Testis (tissue), 3 donors: Measurements from ENCODE around the gene TOE1. TPM values are rescaled to one million over a fixed set of nuclear protein-coding genes. Genes with fewer than 3 reads are reported as not detected.
"Not testable (repeated sequence)": the region's sequence is repeated elsewhere in the genome, so short reads cannot be mapped to it uniquely, and the experiment has no call there.

Experiments
- DNase-seq: peaks from one replicate; pipeline ENCODE4 v3.0.0-alpha.2; 2019
- H3K27ac ChIP-seq, 2 donors: fragments of 200-600 bp; sonication (generic); one replicate each; pipeline ENCODE4 v1.5.1; 2019
- H3K27me3 ChIP-seq: fragments of 200-600 bp; sonication (generic); one replicate; pipeline ENCODE4 v1.5.1; 2019
- H3K36me3 ChIP-seq: fragments of 200-600 bp; sonication (generic); one replicate; pipeline ENCODE4 v1.5.1; 2017; ENCODE audit warnings: low read depth; ENCODE audit errors: missing control alignments
- H3K4me1 ChIP-seq: fragments of 200-600 bp; sonication (generic); one replicate; pipeline ENCODE4 v1.5.1; 2019
- H3K4me3 ChIP-seq, 2 donors: fragments of 200-600 bp; sonication (generic); one replicate each; pipeline ENCODE4 v1.5.1; 2017 to 2019
- H3K9me3 ChIP-seq: fragments of 200-600 bp; sonication (generic); one replicate; pipeline ENCODE4 v1.5.1; 2017
- CTCF ChIP-seq, 3 experiments: fragments of 450-650 bp in 2 of 3; fragments of 200-600 bp in 1 of 3; sonication (generic) in 1 of 3; IDR thresholded peaks; one replicate each; pipeline ENCODE4 v1.5.1; 2016 to 2019; ENCODE audit warnings: antibody characterized with exemption in 3 of 3, mild to moderate bottlenecking in 2 of 3, moderate library complexity in 1 of 3
- POLR2A ChIP-seq: fragments of 450-650 bp; IDR thresholded peaks from one replicate; pipeline ENCODE4 v1.6.1; 2017; ENCODE audit warnings: antibody characterized with exemption, mild to moderate bottlenecking, moderate library complexity
- WGBS, 2 donors: methylation state at CpG; one replicate each; pipeline ENCODE4 v1.1.5; 2018; 5-methylcytosine and 5-hydroxymethylcytosine counted together
- intact Hi-C: fragments of 100-400 bp; cut with DNase I; formaldehyde crosslinking; loops from one replicate; pipeline ENCODE4 v1.15.1; 2023; ENCODE audit warnings: low total_unique reads
- polyA plus RNA-seq: library from polyadenylated mRNA; stranded (reverse); fragments of 350-450 nt; fragmentation: Illumina TruSeq; extraction: RNeasy Lipid Tissue Mini Kit (QIAGEN cat#74804); gene quantifications from one replicate; pipeline ENCODE4 v1.2.3, GENCODE V29; 2014; ENCODE audit warnings: low read depth, low replicate concordance; ENCODE audit not compliant: insufficient read depth
- total RNA-seq, 2 donors: library from RNA; depleted of rRNA; stranded (reverse); fragments of >200 nt; gene quantifications; one replicate each; pipeline ENCODE4 v1.2.3, GENCODE V29; 2016

TOE1 gene
- total and polyA plus RNA-seq, 3 donors from 2014 or later = 16.3 to 48.3 (median 25.1) TPM

DNA sequence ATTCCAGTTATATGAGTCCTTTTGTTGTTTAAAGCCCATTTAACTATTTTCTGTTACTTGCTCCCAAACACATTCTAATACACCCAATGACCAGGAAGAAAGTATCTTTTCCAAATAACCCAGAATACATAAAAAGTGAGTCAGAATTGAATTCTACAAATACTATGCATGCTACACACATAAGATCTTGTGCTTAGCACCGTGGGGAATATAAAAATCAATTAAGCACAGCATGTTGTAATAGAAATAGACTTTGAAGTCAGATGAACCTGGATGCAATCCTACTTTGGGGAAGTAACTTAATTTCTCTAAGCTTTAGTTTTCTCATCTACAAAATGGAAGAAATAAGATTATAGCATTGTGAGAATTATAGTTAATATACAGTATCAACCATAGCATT, 40.8 kb downstream of the TOE1 start:
- TF ChIP-seq POLR2A (no peak), CTCF (IDR thresholded peaks at IDR 0.05) (no peak)
- no peak for DNase-seq
- no peaks in the 10 kb centered on the region for H3K4me1 ChIP-seq
- H3K36me3 ChIP-seq = no peaks in the 10 kb centered on the region
- 90 to 96% methylated on average over 1 of the region's 1 CpG for WGBS, 2 donors
- no peak overlapping the region for H3K4me3 ChIP-seq
- H3K9me3 ChIP-seq = no peaks in the 10 kb centered on the region
- intact Hi-C loops = no loop called here
- H3K27ac ChIP-seq = no peak overlapping the region
- no peaks in the 10 kb centered on the region for H3K27me3 ChIP-seq

DNA sequence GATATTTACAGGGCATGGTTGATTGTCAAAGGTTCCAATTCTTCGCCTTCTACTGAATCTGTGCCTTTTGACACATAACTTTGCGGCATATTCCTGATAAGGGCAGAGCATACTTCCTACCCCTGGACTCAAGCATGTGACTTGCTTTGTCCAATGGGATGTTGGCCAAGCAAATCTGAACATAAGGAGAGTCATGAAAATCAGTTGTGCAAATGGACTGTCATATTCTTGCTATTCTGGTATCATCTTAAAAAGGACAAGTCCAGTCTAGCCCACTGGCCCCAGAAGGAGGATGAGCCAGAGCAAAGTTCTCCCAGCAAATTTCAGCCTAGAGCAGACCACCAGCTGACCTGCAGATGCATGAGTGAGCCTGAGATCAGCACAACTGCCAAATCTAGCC, 41.3 kb downstream of the TOE1 start:
- intact Hi-C loops = no loop called here
- Histone ChIP-seq H3K9me3 (no peaks in the 10 kb centered on the region), H3K36me3 (no peaks in the 10 kb centered on the region), H3K4me3 (no peak overlapping the region), H3K27ac (no peak overlapping the region), H3K4me1 (no peaks in the 10 kb centered on the region), H3K27me3 (no peaks in the 10 kb centered on the region)
- DNase-seq = no peak
- TF ChIP-seq POLR2A = no peak
- TF ChIP-seq CTCF (IDR thresholded peaks at IDR 0.05) = no peak
- WGBS, 2 donors = 91 to 92% methylated on average over 2 of the region's 2 CpGs

DNA sequence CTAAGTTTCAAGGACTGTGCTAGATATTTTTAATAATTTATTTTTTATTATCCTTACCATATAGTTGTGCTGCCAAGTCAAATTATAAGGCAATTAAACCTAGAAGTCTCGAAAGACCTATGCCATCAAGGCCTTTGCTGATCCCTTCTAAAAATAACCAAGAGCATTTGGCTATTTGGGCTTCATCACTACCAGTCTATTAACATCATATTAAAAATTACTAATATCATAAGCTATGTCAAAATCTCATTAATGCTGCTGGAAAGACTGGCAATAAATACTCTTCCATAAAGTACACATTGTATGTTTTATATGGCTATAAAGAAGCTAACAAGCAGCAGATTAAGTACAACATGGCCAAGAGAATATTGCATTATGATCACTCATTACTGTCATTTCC, 43.2 kb downstream of the TOE1 start:
- H3K4me1 ChIP-seq = no peaks in the 10 kb centered on the region
- intact Hi-C loops = no loop called here
- H3K4me3 ChIP-seq = no peak overlapping the region
- no peak for TF ChIP-seq CTCF (IDR thresholded peaks at IDR 0.05)
- no peak for TF ChIP-seq POLR2A
- H3K27me3 ChIP-seq = no peaks in the 10 kb centered on the region
- H3K36me3 ChIP-seq = no peaks in the 10 kb centered on the region
- WGBS, 2 donors = 72 to 76% methylated on average over 1 of the region's 1 CpG
- DNase-seq = no peak
- no peak overlapping the region for H3K27ac ChIP-seq
- H3K9me3 ChIP-seq = no peaks in the 10 kb centered on the region

DNA sequence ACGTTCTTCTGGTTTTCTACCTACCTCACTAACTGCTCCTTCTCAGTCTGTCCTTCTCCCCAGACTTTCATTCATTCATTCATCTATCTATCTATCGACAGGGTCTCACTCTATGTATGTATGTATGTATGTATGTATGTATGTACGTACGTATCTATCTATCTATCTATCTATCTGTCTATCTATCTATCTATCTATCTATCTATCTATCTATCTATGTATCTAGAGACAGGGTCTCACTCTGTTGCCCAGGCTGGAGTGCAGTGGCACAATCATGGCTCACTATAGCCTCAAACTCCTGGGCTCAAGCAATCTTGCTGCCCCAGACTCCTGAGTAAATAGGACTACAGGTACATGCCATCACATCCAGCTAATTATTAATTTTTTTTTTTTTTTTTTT, 44.2 kb downstream of the TOE1 start:
- H3K4me3 ChIP-seq, DNase-seq, H3K4me1 ChIP-seq, H3K9me3 ChIP-seq, H3K27me3 ChIP-seq, intact Hi-C loops, H3K36me3 ChIP-seq, H3K27ac ChIP-seq: not testable (repeated sequence)
- 81 to 99% methylated on average over 4 of the region's 4 CpGs for WGBS, 2 donors

DNA sequence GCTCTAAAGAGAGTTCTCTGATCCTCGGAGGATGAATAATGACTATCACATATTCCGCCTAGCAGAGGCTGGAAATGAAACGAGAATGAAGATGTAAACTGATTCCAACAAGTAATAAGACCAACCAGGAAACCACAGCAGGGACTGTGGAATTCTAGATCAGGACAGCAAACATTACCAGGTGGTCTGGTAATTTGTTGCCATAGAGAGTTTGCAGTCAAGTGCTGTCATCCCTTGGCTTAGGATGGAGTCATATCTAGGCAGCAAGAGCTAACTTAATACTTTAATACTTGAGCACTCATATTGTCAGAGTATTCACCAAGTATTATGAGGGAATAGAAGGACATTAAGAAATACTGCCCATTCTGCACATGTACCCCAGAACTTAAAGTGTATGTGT, 45.3 kb downstream of the TOE1 start:
- TF ChIP-seq POLR2A = no peak
- TF ChIP-seq CTCF (IDR thresholded peaks at IDR 0.05) = no peak
- H3K4me3 ChIP-seq = no peak overlapping the region
- no peaks in the 10 kb centered on the region for H3K27me3 ChIP-seq
- H3K9me3 ChIP-seq = no peaks in the 10 kb centered on the region
- intact Hi-C loops = no loop called here
- no peaks in the 10 kb centered on the region for H3K4me1 ChIP-seq
- WGBS, 2 donors = 92 to 98% methylated on average over 3 of the region's 3 CpGs
- H3K36me3 ChIP-seq = no peaks in the 10 kb centered on the region
- H3K27ac ChIP-seq = no peak overlapping the region
- no peak for DNase-seq
